A549 (cell line): ENCODE results near the gene NUP205. TPM values are rescaled to one million over a fixed set of nuclear protein-coding genes. Genes with fewer than 3 reads are reported as not detected.

Experiments
- ATAC-seq, 2 experiments: fragments of 200-7000 bp in 1 of 2; fragments of >200 bp in 1 of 2; cut with Nextera tagmentation in 1 of 2; cut with Tn5 transposase in 1 of 2; 3 replicates each; pipeline versions ENCODE4 v1.8.0 to v1.9.1; 2018 to 2020; ENCODE audit warnings: mild to moderate bottlenecking in 1 of 2, moderate library complexity in 1 of 2
- CTCF ChIA-PET: fragments of 300-600 bp; sonication (Branson Sonifier 250); formaldehyde crosslinking; extraction: SDS; loops from one replicate; lab custom pipeline; 2021; ENCODE audit warnings: antibody characterized with exemption, inconsistent platforms; lab: Yijun Ruan, JAX
- POLR2A ChIA-PET: fragments of 350-600 bp; formaldehyde crosslinking; extraction: SDS; loops from one replicate; lab custom pipeline; 2021; ENCODE audit warnings: antibody characterized with exemption, inconsistent platforms; lab: Yijun Ruan, JAX
- DNase-seq, 2 experiments: peaks; one replicate each; pipeline versions ENCODE4 v3.0.0 to v3.0.0-alpha.2; 2011 to 2016; ENCODE audit warnings: low read depth in 1 of 2, low spot score in 1 of 2
- FAIRE-seq: peaks from 2 replicates; lab custom pipeline; 2011; peaks lifted over from hg19 to GRCh38; lab: Jason Lieb, UNC
- H3K27ac ChIP-seq, 2 experiments: fragments of >200 bp; sonication (Bioruptor Twin); formaldehyde crosslinking; 3 replicates each; pipeline ENCODE4 v1.5.1; 2016 to 2017
- H3K4me1 ChIP-seq: fragments of >200 bp; sonication (Bioruptor Twin); formaldehyde crosslinking; 3 replicates; pipeline ENCODE4 v1.6.1; 2016
- H3K4me2 ChIP-seq: fragments of >200 bp; sonication (Bioruptor Twin); formaldehyde crosslinking; 3 replicates; pipeline ENCODE4 v1.6.1; 2016
- H3K4me3 ChIP-seq: fragments of >200 bp; sonication (Bioruptor Twin); formaldehyde crosslinking; 3 replicates; pipeline ENCODE4 v1.5.1; 2016
- H3K9me3 ChIP-seq: fragments of >200 bp; sonication (Bioruptor Twin); formaldehyde crosslinking; 3 replicates; pipeline ENCODE4 v1.6.1; 2016
- ATOH8 ChIP-seq: fragments of 250-450 bp; sonication (Bioruptor Pico); IDR thresholded peaks from 2 replicates; pipeline ENCODE4 v1.5.0; 2020; ENCODE audit warnings: low read depth, mild to moderate bottlenecking, moderate library complexity
- CBX8 ChIP-seq: fragments of 200-600 bp; sonication (generic); IDR thresholded peaks from 2 replicates; pipeline ENCODE4 v1.6.1; 2016
- EHF ChIP-seq: fragments of 250-450 bp; sonication (Bioruptor Pico); IDR thresholded peaks from 2 replicates; pipeline ENCODE4 v1.5.0; 2020; ENCODE audit warnings: mild to moderate bottlenecking
- EP300 ChIP-seq, 2 experiments: fragments of >200 bp; sonication (Bioruptor Twin); formaldehyde crosslinking; IDR thresholded peaks; 2 replicates in 1 of 2; 3 replicates in 1 of 2; pipeline ENCODE4 v1.6.1; 2016 to 2017
- ESRRA ChIP-seq: fragments of 150-350 bp; IDR thresholded peaks from 2 replicates; pipeline ENCODE4 v1.6.1; 2014; ENCODE audit warnings: mild to moderate bottlenecking, low read length, borderline replicate concordance
- FOSB ChIP-seq: fragments of 250-450 bp; sonication (Bioruptor Pico); IDR thresholded peaks from 2 replicates; pipeline ENCODE4 v1.5.0; 2020; ENCODE audit warnings: mild to moderate bottlenecking, moderate library complexity
- HOXA7 ChIP-seq: fragments of 250-450 bp; sonication (Bioruptor Pico); IDR thresholded peaks from 2 replicates; pipeline ENCODE4 v1.5.0; 2020; ENCODE audit warnings: mild to moderate bottlenecking, moderate library complexity
- HOXB13 ChIP-seq: fragments of 250-450 bp; sonication (Bioruptor Pico); IDR thresholded peaks from 2 replicates; pipeline ENCODE4 v1.5.0; 2020; ENCODE audit warnings: low read depth, mild to moderate bottlenecking, moderate library complexity
- HOXB5 ChIP-seq: fragments of 250-450 bp; sonication (Bioruptor Pico); IDR thresholded peaks from 2 replicates; pipeline ENCODE4 v1.5.0; 2020; ENCODE audit warnings: mild to moderate bottlenecking, moderate library complexity
- JUN ChIP-seq, 2 experiments: fragments of >200 bp; sonication (Bioruptor Twin); formaldehyde crosslinking; IDR thresholded peaks; 2 replicates in 1 of 2; 3 replicates in 1 of 2; pipeline ENCODE4 v1.6.1; 2016 to 2017
- MAX ChIP-seq: IDR thresholded peaks from 2 replicates; pipeline ENCODE4 v1.6.1; 2012
- MAZ ChIP-seq: fragments of 150-350 bp; IDR thresholded peaks from 2 replicates; pipeline ENCODE4 v1.6.1; 2014; ENCODE audit warnings: antibody characterized with exemption, low read depth, low read length, borderline replicate concordance
- MYC ChIP-seq: IDR thresholded peaks from 2 replicates; pipeline ENCODE4 v1.6.1; 2012; ENCODE audit warnings: mild to moderate bottlenecking, inconsistent platforms, low read length, improper control_type of control experiment, borderline replicate concordance
- NFE2L2 ChIP-seq: fragments of 150-350 bp; conservative IDR thresholded peaks from 2 replicates; pipeline ENCODE4 v1.6.1; 2014; ENCODE audit warnings: low read length
- NR3C1 ChIP-seq: fragments of >200 bp; sonication (Bioruptor Twin); formaldehyde crosslinking; IDR thresholded peaks from 3 replicates; pipeline ENCODE4 v1.6.1; 2017
- PHF8 ChIP-seq: fragments of 200-600 bp; sonication (generic); IDR thresholded peaks from 2 replicates; pipeline ENCODE4 v1.6.1; 2016; ENCODE audit warnings: low read depth, mild to moderate bottlenecking, antibody characterized with exemption, moderate library complexity, borderline replicate concordance
- POLR2A ChIP-seq: IDR thresholded peaks from 2 replicates; pipeline ENCODE4 v1.6.1; 2012; ENCODE audit warnings: mild to moderate bottlenecking, low read length
- RFX5 ChIP-seq: fragments of 450-650 bp; IDR thresholded peaks from 2 replicates; pipeline ENCODE4 v1.7.1; 2014; ENCODE audit warnings: antibody characterized with exemption, mild to moderate bottlenecking, moderate library complexity
- RNF2 ChIP-seq: fragments of 200-600 bp; sonication (generic); IDR thresholded peaks from 2 replicates; pipeline ENCODE4 v1.6.1; 2016; ENCODE audit warnings: low read depth, mild to moderate bottlenecking, antibody characterized with exemption, moderate library complexity, borderline replicate concordance
- SMC3 ChIP-seq: fragments of >200 bp; sonication (Bioruptor Twin); formaldehyde crosslinking; IDR thresholded peaks from 3 replicates; pipeline ENCODE4 v1.6.1; 2018; ENCODE audit warnings: inconsistent platforms
- SREBF2 ChIP-seq: fragments of 450-650 bp; IDR thresholded peaks from 2 replicates; pipeline ENCODE4 v1.6.1; 2014; ENCODE audit warnings: mild to moderate bottlenecking, moderate library complexity
- TFCP2L1 ChIP-seq: fragments of 250-450 bp; sonication (Bioruptor Pico); IDR thresholded peaks from 2 replicates; pipeline ENCODE4 v1.5.0; 2021; ENCODE audit warnings: mild to moderate bottlenecking
- TP53 ChIP-seq: fragments of 250-450 bp; sonication (Bioruptor Pico); IDR thresholded peaks from 2 replicates; pipeline ENCODE4 v1.5.0; 2021; ENCODE audit warnings: mild to moderate bottlenecking, moderate library complexity
- ZSCAN20 ChIP-seq: fragments of 250-450 bp; sonication (Bioruptor Pico); IDR thresholded peaks from 2 replicates; pipeline ENCODE4 v1.8.0; 2022; ENCODE audit warnings: mild to moderate bottlenecking, moderate library complexity
- WGBS: methylation state at CpG from one replicate; pipeline ENCODE4 v1.1.6; 2017; ENCODE audit errors: missing lambda C conversion rate; 5-methylcytosine and 5-hydroxymethylcytosine counted together
- polyA plus RNA-seq, 4 experiments: library from polyadenylated mRNA; depleted of rRNA in 3 of 4; stranded (reverse); fragments of >200 nt; fragmentation: RNase III in 1 of 4; extraction: RNeasy Plus Mini Kit Qiagen cat#74134 plus additional on column Dnase treatment in 1 of 4; gene quantifications; 2 replicates in 3 of 4; 3 replicates in 1 of 4; pipeline ENCODE4 v1.2.3, GENCODE V29; 2011 to 2017
- TF ChIP-seq, protein P1 (sequence below): fragments of >200 bp; sonication (Bioruptor Twin); formaldehyde crosslinking; IDR thresholded peaks from 3 replicates; pipeline ENCODE4 v1.6.1; 2016
- TF ChIP-seq, protein P2 (sequence below): IDR thresholded peaks from 2 replicates; pipeline ENCODE4 v1.6.1; 2012

NUP205 gene
- polyA plus RNA-seq, 2 of the 4 experiments (the other 2 are of a cell fraction) = 55.0 to 119 TPM

DNA sequence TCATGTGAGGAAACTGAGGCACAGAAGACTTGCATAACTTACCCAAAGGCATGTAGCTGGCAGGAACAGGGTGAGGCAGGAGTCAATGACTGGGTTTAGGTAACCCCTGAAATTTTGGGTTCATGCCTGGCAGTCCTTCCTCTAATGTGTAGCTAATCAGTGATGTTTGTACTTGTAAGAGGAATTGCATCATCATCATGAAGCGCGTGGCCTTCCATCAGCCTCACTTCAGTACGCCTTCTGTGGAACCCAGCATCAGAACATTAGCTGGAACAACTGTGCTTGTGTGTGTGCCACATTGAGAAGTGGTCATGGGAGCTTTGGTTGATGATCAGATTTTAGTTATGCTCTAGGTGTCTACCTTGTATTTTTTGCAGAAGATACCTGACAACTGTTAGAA, 86.4 kb downstream of the NUP205 start:
- no peak for ATAC-seq
- DNase-seq = no peak
- WGBS = 89% methylated on average over 3 of the region's 3 CpGs
- no peaks in the 10 kb centered on the region for H3K9me3 ChIP-seq
- no peak for TF ChIP-seq JUN (IDR thresholded peaks at IDR 0.05)
- TF ChIP-seq RFX5 = no peak
- TF ChIP-seq NFE2L2 = no peak
- TF ChIP-seq, protein P1, sequence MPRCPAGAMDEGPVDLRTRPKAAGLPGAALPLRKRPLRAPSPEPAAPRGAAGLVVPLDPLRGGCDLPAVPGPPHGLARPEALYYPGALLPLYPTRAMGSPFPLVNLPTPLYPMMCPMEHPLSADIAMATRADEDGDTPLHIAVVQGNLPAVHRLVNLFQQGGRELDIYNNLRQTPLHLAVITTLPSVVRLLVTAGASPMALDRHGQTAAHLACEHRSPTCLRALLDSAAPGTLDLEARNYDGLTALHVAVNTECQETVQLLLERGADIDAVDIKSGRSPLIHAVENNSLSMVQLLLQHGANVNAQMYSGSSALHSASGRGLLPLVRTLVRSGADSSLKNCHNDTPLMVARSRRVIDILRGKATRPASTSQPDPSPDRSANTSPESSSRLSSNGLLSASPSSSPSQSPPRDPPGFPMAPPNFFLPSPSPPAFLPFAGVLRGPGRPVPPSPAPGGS = no peak
- TF ChIP-seq NR3C1 = no peak
- no peak for TF ChIP-seq SREBF2
- TF ChIP-seq HOXB5 (CRISPR knock-in tag) = no peak
- no peak for TF ChIP-seq ZSCAN20
- TF ChIP-seq CBX8 = no peak
- no peak for TF ChIP-seq FOSB (CRISPR knock-in tag)
- no peak for TF ChIP-seq TP53 (CRISPR knock-in tag)
- no peak for TF ChIP-seq ESRRA
- no peak for TF ChIP-seq RNF2
- no peak for TF ChIP-seq HOXA7 (CRISPR knock-in tag)
- no peak for TF ChIP-seq POLR2A
- TF ChIP-seq, protein P2, sequence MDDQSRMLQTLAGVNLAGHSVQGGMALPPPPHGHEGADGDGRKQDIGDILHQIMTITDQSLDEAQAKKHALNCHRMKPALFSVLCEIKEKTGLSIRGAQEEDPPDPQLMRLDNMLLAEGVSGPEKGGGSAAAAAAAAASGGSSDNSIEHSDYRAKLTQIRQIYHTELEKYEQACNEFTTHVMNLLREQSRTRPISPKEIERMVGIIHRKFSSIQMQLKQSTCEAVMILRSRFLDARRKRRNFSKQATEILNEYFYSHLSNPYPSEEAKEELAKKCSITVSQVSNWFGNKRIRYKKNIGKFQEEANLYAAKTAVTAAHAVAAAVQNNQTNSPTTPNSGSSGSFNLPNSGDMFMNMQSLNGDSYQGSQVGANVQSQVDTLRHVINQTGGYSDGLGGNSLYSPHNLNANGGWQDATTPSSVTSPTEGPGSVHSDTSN = no peak
- TF ChIP-seq HOXB13 (CRISPR knock-in tag) = no peak
- TF ChIP-seq MAX = no peak
- no peak for TF ChIP-seq ATOH8 (CRISPR knock-in tag)
- H3K4me2 ChIP-seq = no peak overlapping the region
- POLR2A ChIA-PET = interaction anchor here (1.9 kb wide), 1 partner anchor 19 kb away, joined by 9 read pairs; the partner anchor contains the start of gene STMP1
- H3K4me1 ChIP-seq = no peaks in the 10 kb centered on the region
- FAIRE-seq = no peak
- H3K27ac ChIP-seq = no peak overlapping the region
- CTCF ChIA-PET = interaction anchor here (0.8 to 11.6 kb wide), 17 partner anchors 7 to 954 kb away, joined by 3 to 176 read pairs (median 8); partner anchors contain the start of gene STMP1
- H3K4me3 ChIP-seq = no peak overlapping the region

DNA sequence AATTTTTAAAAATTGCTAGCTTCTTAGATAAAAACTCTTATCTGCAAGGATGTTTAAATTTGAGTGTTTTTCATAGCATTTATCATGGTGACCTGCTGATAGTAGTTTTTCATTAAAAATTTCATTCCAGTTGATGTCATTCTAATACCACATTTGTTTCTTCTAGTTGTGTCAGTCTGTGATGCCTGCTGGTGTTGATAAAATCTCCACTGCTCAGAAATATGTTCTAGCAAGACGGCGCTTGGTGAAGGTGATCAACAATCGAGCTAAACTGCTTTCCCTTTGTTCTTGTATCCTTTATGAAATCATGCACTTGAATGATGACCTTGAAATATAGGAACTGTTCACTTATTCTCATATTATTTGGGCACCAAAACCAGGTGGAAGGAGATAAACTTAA, 87.0 kb downstream of the NUP205 start:
- CTCF ChIA-PET = interaction anchor here (0.7 to 11.6 kb wide), 35 partner anchors 8 to 958 kb away, joined by 3 to 176 read pairs (median 4); partner anchors contain the start of gene STMP1
- Histone ChIP-seq H3K27ac (no peak overlapping the region), H3K4me1 (no peaks in the 10 kb centered on the region), H3K4me2 (no peak overlapping the region), H3K9me3 (no peaks in the 10 kb centered on the region), H3K4me3 (no peak overlapping the region)
- WGBS = 64% methylated on average over 3 of the region's 3 CpGs
- TF ChIP-seq EHF (no peak), TP53 (CRISPR knock-in tag) (no peak), TFCP2L1 (CRISPR knock-in tag) (no peak), ZSCAN20 (no peak), MAZ (no peak), MYC (no peak), HOXB5 (CRISPR knock-in tag) (no peak), JUN (IDR thresholded peaks at IDR 0.05) (no peak), SMC3 (no peak), POLR2A (no peak), PHF8 (no peak), EP300 (IDR thresholded peaks at IDR 0.05) (no peak), RNF2 (no peak), NR3C1 (no peak)
- TF ChIP-seq, protein P1 = no peak
- no peak for ATAC-seq
- FAIRE-seq = no peak
- no peak for DNase-seq
- POLR2A ChIA-PET = interaction anchor here (1.9 kb wide), 1 partner anchor 18 kb away, joined by 9 read pairs; the partner anchor contains the start of gene STMP1
